HG03103 (cell line): ENCODE results near the gene NLGN1.
"Not testable (repeated sequence)": the region's sequence is repeated elsewhere in the genome, so short reads cannot be mapped to it uniquely, and the experiment has no call there.

ENCODE experiments used
- ATAC-seq: cut with Tn5 transposase; IDR thresholded peaks from one replicate; pipeline ENCODE4 v1.9.1; 2021; ENCODE audit warnings: low read depth; ENCODE audit not compliant: unreplicated experiment

The NLGN1 gene

GRCh38 chr3:174193604-174194003, 796.1 kb downstream of the NLGN1 start:
- no peak for ATAC-seq

GRCh38 chr3:174197416-174197815, 799.9 kb downstream of the NLGN1 start:
- no peak for ATAC-seq

DNA sequence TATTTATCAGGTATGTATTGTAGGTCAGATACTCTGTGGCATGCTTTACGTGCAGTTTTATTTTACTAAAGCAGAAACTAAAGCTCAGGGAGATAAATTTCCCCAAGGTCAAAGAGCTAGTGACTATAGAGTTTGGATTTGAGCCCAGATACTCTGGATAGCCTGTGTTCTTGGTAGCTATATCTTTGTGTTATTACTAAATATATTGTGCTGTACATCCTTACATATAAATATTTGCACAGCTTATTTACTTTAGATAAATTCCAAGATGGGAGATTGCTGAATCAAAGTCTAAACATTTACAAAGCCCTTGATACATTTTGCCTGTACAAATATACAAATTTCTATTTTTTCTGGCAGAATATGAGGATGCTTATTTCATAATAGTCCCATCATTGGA, 800.7 kb downstream of the NLGN1 start:
- ATAC-seq: no peak

DNA sequence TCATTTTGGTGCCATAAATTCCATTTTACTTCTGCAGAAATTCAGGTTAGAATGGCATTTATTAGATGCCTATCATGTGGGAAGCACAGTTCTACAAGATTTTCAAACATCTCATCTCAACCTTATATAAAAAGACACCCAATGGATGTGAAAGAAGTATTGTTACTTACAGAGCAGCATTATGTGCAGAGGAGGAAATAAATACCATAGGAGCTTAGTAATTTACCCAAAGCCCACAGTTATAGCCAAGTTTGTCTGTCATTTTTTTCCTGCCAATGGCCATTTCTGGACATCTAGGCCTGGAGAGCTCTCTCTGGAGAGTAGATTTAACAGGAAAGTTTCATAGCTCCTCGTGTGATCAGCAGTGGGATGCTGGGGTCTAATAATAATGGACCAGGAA, 802.2 kb downstream of the NLGN1 start:
- ATAC-seq: no peak

GRCh38 chr3:174202116-174202515, 804.6 kb downstream of the NLGN1 start:
- ATAC-seq: no peak

DNA sequence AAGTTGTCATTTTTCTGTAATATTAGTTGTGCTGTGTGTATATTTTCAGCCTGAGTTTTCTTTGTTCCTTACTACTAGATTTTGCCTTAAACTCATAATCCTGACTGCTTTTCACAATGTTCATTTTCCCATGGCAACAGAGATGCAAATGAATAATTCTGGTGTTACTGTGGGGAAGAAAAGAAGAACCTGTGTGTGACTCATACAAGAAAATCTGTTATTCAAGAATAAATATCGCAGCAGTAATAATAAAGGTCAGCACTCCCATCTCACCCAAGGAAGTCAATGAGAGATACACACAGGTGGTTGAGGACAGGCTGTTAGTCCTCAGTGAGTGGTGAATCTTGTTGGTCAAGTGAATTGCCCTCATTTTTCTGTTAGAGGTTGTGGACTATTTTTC, 805.0 kb downstream of the NLGN1 start:
- no peak for ATAC-seq

DNA sequence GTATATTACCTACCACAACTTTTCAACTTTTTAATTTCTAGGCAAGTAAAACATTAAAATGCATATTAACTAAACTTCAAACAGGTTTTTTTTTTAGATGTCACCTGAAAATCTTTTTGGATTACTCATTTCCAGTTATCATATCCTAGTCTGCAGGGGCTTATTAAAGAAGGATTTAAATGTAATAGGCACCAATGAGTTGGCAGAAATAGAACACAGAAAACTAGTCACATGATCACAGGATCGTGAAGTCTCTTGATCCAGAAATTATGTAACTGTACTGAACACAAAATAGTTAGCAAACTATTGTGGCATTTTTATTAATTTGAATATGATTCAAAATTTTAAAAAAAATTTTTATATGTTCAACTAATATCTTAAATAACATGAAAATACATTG, 807.2 kb downstream of the NLGN1 start:
- ATAC-seq: no peak

GRCh38 chr3:174206607-174207192, 809.2 kb downstream of the NLGN1 start:
- no peak for ATAC-seq

GRCh38 chr3:174208161-174208560, 810.6 kb downstream of the NLGN1 start:
- no peak for ATAC-seq

- ATAC-seq: not testable (repeated sequence)
Measured at GRCh38 chr3:174211896-174212295, 814.4 kb downstream of the NLGN1 start.

- ATAC-seq: no peak
Measured at GRCh38 chr3:174215456-174215855, 817.9 kb downstream of the NLGN1 start.

DNA sequence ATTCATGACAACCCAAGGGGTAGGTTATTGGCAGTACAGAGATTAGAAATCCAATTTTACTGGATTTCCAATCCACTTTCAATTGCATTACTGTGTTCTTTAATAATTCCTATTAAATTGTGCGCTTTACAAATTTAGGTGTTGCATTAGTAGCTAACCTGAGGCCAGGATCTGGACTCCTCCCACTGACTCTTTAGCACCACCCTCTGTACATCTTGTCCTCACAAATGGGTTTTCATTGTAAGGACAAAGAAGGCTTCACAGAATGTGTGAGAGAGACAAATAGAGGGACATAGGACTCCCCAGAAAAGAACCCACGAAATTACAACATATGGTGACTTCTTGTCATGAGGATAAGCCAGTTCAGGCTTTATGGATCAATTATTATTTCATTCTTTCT, 818.5 kb downstream of the NLGN1 start:
- ATAC-seq: no peak

DNA sequence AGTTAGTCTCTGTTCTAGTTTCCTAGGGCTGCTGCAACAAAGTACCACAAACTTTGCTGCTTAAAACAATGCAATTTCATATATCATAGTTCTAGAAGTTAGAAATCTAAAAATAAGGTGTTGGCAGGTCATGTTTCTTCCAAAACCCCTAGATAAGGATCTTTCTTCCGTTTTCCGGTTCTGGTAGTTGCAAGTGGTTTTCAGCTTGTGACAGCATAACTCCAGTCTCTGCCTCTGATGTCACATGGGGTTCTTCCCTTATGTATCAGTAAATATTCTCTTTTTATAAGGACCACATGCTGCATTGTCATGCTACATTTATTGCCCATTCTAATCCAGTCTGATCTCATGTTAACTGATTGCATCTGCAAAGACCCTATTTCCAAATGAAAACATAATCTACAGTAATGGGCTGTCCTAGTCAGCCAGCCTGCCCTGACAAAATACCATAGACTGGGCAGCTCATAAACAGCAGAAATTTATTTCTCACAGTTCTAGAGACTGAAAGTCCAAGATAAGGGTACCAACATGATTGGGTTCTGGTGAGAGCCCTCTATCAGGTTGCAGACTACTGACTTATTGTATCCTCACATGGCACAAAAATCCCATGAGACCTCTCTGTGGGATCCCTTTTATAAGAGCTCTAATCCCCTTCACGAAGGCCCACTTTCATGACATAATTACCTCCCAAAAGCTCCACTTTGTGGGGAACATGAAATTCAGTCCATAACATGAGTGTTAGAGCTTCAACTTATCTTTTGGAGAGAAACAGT, 819.6 kb downstream of the NLGN1 start:
- ATAC-seq: no peak

GRCh38 chr3:174218016-174218415, 820.5 kb downstream of the NLGN1 start:
- ATAC-seq: no peak

GRCh38 chr3:174219738-174220137, 822.2 kb downstream of the NLGN1 start:
- ATAC-seq: no peak

- no peak for ATAC-seq
Measured at GRCh38 chr3:174220775-174221554, 823.4 kb downstream of the NLGN1 start.

- ATAC-seq: no peak
Measured at GRCh38 chr3:174223042-174223441, 825.5 kb downstream of the NLGN1 start.

DNA sequence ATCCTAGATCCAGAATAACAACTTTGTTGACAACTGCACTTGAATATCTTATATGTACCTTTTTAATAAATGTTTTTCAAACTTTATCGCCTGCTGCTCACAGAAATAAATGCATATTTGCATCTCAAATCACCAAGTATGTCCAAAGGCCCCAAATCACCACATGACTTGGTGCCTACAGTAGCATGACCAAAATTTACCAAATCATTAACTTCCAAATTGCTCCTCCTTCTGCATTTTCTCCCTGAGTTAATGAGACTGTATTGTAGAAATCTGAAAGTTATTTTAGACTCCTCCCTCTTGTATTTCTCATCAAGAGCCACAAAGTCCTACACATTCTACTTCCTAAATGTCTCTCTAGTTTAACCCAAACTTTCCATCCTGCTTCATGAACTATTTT, 826.1 kb downstream of the NLGN1 start:
- no peak for ATAC-seq

GRCh38 chr3:174229916-174230315, 832.4 kb downstream of the NLGN1 start:
- no peak for ATAC-seq

DNA sequence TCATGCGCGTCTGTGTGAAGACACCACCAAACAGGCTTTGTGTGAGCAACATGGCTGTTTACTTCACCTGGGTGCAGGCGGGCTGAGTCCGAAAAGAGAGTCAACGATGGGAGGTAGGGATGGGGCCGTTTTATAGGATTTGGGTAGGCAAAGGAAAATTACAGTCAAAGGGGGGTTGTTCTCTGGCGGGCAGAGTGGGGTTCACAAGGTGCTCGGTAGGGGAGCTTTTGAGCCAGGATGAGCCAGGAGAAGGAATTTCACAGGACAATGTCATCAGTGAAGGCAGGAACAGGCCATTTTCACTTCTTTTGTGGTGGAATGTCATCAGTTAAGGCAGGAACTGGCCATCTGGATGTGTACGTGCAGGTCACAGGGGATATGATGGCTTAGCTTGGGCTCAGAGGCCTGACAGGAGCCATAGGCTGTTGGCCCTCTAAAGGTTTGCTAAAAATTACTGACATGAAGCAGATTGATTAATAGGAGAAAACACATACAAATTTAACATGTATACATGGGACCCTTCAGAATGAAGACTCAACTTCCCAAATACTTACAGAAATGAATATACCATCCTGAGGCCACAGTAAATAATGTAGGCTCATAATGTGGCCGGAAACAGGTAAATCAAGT, 834.6 kb downstream of the NLGN1 start:
- ATAC-seq: not testable (repeated sequence)
